GM10248 (cell line): Measurements from ENCODE around the gene STPG3.

Source experiments
- CTCF ChIA-PET: fragments of 300-600 bp; sonication (Branson Sonifier 250); formaldehyde crosslinking; extraction: SDS; loops from one replicate; lab custom pipeline; 2021; ENCODE audit warnings: antibody characterized with exemption; lab: Yijun Ruan, JAX
- POLR2A ChIA-PET: fragments of 350-650 bp; sonication (Branson Sonifier 250); formaldehyde crosslinking; extraction: SDS; loops from one replicate; lab custom pipeline; 2020; ENCODE audit warnings: antibody characterized with exemption; lab: Yijun Ruan, JAX
- DNase-seq: peaks from one replicate; pipeline ENCODE4 v3.0.0; 2012; ENCODE audit errors: extremely low spot score
- TF ChIP-seq, protein P1 (sequence below): IDR thresholded peaks from 2 replicates; pipeline ENCODE4 v1.5.1; 2012; ENCODE audit warnings: mild to moderate bottlenecking, low read depth; ENCODE audit errors: extremely low read depth, missing control alignments, control extremely low read depth

STPG3 gene

DNA sequence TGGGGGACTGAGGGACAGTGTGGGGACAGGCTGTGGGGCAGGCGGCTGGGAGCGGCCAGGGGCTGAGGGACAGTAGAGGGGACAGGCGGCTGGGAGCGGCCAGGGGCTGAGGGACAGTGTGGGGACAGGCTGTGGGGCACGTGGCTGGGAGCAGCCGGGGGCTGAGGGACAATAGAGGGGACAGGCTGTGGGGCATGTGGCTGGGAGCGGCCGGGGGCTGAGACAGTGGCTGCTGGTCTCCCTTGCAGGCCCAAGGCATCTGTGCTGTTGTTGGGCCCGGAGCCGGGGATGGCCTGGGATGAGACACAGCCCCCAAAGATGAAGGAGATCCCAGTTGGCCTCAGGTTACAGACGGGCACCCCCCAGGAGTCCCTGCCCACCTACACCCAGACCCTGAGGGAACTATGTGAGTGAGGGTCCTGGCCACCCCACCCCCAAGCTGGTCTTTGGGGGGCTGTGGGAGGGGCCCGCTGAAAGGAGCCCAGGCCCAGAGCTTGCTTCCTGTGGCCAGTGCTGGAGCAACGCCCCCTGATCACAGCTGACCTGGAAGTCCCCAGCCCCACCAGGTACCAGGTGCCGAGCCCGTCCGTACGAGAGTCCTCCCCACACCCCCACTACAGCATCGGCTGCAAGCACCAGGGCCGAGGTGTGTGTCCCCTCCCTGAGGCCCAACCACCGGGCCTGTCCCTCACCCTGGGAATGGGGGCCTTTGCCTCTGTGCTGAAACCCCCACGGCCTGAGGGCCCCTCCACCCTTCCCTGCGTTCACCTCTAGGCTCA, 593 bp downstream of the STPG3 start:
- POLR2A ChIA-PET = interaction anchor here (7.2 kb wide), 1 partner anchor 9 kb away, joined by 124 read pairs; the partner anchor contains the start of gene TUBB4B
- DNase-seq = no peak
- CTCF ChIA-PET = no interaction called here
- TF ChIP-seq, protein P1, sequence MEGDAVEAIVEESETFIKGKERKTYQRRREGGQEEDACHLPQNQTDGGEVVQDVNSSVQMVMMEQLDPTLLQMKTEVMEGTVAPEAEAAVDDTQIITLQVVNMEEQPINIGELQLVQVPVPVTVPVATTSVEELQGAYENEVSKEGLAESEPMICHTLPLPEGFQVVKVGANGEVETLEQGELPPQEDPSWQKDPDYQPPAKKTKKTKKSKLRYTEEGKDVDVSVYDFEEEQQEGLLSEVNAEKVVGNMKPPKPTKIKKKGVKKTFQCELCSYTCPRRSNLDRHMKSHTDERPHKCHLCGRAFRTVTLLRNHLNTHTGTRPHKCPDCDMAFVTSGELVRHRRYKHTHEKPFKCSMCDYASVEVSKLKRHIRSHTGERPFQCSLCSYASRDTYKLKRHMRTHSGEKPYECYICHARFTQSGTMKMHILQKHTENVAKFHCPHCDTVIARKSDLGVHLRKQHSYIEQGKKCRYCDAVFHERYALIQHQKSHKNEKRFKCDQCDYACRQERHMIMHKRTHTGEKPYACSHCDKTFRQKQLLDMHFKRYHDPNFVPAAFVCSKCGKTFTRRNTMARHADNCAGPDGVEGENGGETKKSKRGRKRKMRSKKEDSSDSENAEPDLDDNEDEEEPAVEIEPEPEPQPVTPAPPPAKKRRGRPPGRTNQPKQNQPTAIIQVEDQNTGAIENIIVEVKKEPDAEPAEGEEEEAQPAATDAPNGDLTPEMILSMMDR = no peak

GRCh38 chr9:137252555-137253506, 1.7 kb downstream of the STPG3 start:
- POLR2A ChIA-PET = interaction anchor here (1.3 to 7.2 kb wide), 2 partner anchors 10 to 16 kb away, joined by 3 to 124 read pairs; partner anchors contain the start of gene TUBB4B
- TF ChIP-seq, protein P1 = no peak
- CTCF ChIA-PET = interaction anchor here (1.1 to 2.0 kb wide), 6 partner anchors 9 to 50 kb away, joined by 3 to 8 read pairs (median 4); partner anchors contain the start of gene RNF224
- DNase-seq = no peak

- TF ChIP-seq, protein P1 = no peak
- POLR2A ChIA-PET = interaction anchor here (0.5 to 7.2 kb wide), 4 partner anchors 11 to 365 kb away, joined by 3 to 124 read pairs (median 3); partner anchors contain the start of gene TUBB4B
- CTCF ChIA-PET = interaction anchor here (0.8 to 2.0 kb wide), 11 partner anchors 9 to 169 kb away, joined by 3 to 10 read pairs (median 4); partner anchors contain the start of genes EXD3, NOXA1, RNF224 and TUBB4B
- DNase-seq = no peak
Measured at GRCh38 chr9:137253717-137254623, 2.9 kb downstream of the STPG3 start.

GRCh38 chr9:137254624-137255447, 3.8 kb downstream of the STPG3 start, which contains the start of gene NELFB:
NELFB (plus strand) TSS chr9:137255327.
- DNase-seq = peak; percentile 100
- ChIA-PET CTCF (interaction anchor here (0.8 to 2.3 kb wide), 8 partner anchors 8 to 168 kb away, joined by 3 to 13 read pairs (median 4); partner anchors contain the start of genes EXD3, NOXA1 and TUBB4B), POLR2A (interaction anchor here (0.5 to 7.2 kb wide), 4 partner anchors 12 to 366 kb away, joined by 3 to 124 read pairs (median 3); partner anchors contain the start of gene TUBB4B)
- TF ChIP-seq, protein P1 = no peak

- ChIA-PET CTCF (interaction anchor here (0.9 to 2.3 kb wide), 9 partner anchors 10 to 168 kb away, joined by 3 to 13 read pairs (median 4); partner anchors contain the start of genes ANAPC2, EXD3, NOXA1 and NRARP), POLR2A (interaction anchor here (1.0 to 7.2 kb wide), 2 partner anchors 13 to 61 kb away, joined by 3 to 124 read pairs; partner anchors contain the start of gene TUBB4B)
- no peak for DNase-seq
- TF ChIP-seq, protein P1 = no peak
Measured at GRCh38 chr9:137255448-137256114, 4.5 kb downstream of the STPG3 start.
